Keratinocyte (primary cell): ENCODE measurements around the gene DGKQ. TPM values are rescaled to one million over a fixed set of nuclear protein-coding genes. Genes with fewer than 3 reads are reported as not detected.
"Not testable (repeated sequence)": the region's sequence is repeated elsewhere in the genome, so short reads cannot be mapped to it uniquely, and the experiment has no call there.

Source experiments
- DNase-seq: peaks from one replicate; pipeline ENCODE4 v3.0.0-alpha.2; 2011; ENCODE audit warnings: low read depth, missing footprints, low spot score
- FAIRE-seq: peaks from 2 replicates; lab custom pipeline; 2011; peaks lifted over from hg19 to GRCh38; lab: Jason Lieb, UNC
- H2AFZ ChIP-seq: 2 replicates; pipeline ENCODE4 v1.6.0; 2012; ENCODE audit warnings: low read length, control low read depth, inconsistent platforms; ENCODE audit not compliant: control insufficient read depth
- H3K27ac ChIP-seq: 2 replicates; pipeline ENCODE4 v1.5.1; 2011; ENCODE audit warnings: low read length; ENCODE audit not compliant: control insufficient read depth, insufficient read depth
- H3K27me3 ChIP-seq: 3 replicates; pipeline ENCODE4 v1.6.0; 2011; ENCODE audit warnings: low read length; ENCODE audit not compliant: control insufficient read depth, insufficient read depth; ENCODE audit errors: extremely low read depth
- H3K36me3 ChIP-seq, 2 experiments: 2 replicates in 1 of 2; 3 replicates in 1 of 2; pipeline ENCODE4 v1.5.1; 2011; ENCODE audit warnings: low read length in 2 of 2, mild to moderate bottlenecking in 1 of 2; ENCODE audit not compliant: control insufficient read depth in 2 of 2, insufficient read depth in 2 of 2; ENCODE audit errors: extremely low read depth in 1 of 2
- H3K4me1 ChIP-seq: 3 replicates; pipeline ENCODE4 v1.5.1; 2011; ENCODE audit warnings: low read length; ENCODE audit not compliant: control insufficient read depth, insufficient read depth; ENCODE audit errors: extremely low read depth
- H3K4me2 ChIP-seq: 3 replicates; pipeline ENCODE4 v1.6.0; 2011; ENCODE audit warnings: low read depth, low read length; ENCODE audit not compliant: control insufficient read depth, insufficient read depth; ENCODE audit errors: extremely low read depth
- H3K4me3 ChIP-seq, 3 experiments: fragments of 200-600 bp in 1 of 3; sonication (generic) in 1 of 3; 2 replicates in 2 of 3; 3 replicates in 1 of 3; pipeline ENCODE4 v1.5.1; 2011 to 2016; ENCODE audit warnings: low read length in 3 of 3, mild to moderate bottlenecking in 3 of 3, control low read depth in 2 of 3, inconsistent platforms in 1 of 3, low read depth in 1 of 3, mixed read lengths in 1 of 3, mixed run types in 1 of 3, moderate library complexity in 1 of 3; ENCODE audit not compliant: control insufficient read depth in 2 of 3, insufficient read depth in 2 of 3; ENCODE audit errors: extremely low read depth in 1 of 3
- H3K79me2 ChIP-seq: 2 replicates; pipeline ENCODE4 v1.6.0; 2012; ENCODE audit warnings: low read length; ENCODE audit not compliant: control insufficient read depth, insufficient read depth
- H3K9ac ChIP-seq: 3 replicates; pipeline ENCODE4 v1.6.0; 2011; ENCODE audit warnings: low read length; ENCODE audit not compliant: control insufficient read depth, insufficient read depth; ENCODE audit errors: extremely low read depth
- H3K9me1 ChIP-seq: 3 replicates; pipeline ENCODE4 v1.6.0; 2011; ENCODE audit warnings: low read length; ENCODE audit not compliant: control insufficient read depth, insufficient read depth; ENCODE audit errors: extremely low read depth
- H3K9me3 ChIP-seq: 2 replicates; pipeline ENCODE4 v1.5.1; 2012; ENCODE audit warnings: low read depth, low read length; ENCODE audit not compliant: control insufficient read depth
- H4K20me1 ChIP-seq: 3 replicates; pipeline ENCODE4 v1.6.0; 2011; ENCODE audit warnings: low read length; ENCODE audit not compliant: control insufficient read depth, insufficient read depth; ENCODE audit errors: extremely low read depth
- CTCF ChIP-seq, 3 experiments: IDR thresholded peaks in 1 of 3; conservative IDR thresholded peaks in 1 of 3; optimal IDR thresholded peaks in 1 of 3; 2 replicates in 2 of 3; 3 replicates in 1 of 3; pipeline versions ENCODE3 to v1.5.1; 2011; ENCODE audit warnings: low read length in 3 of 3, mild to moderate bottlenecking in 3 of 3, moderate library complexity in 2 of 3, control low read depth in 1 of 3, inconsistent platforms in 1 of 3; ENCODE audit not compliant: insufficient read depth in 2 of 3; ENCODE audit errors: extremely low read depth in 1 of 3
- EZH2 ChIP-seq: IDR thresholded peaks from one replicate; pipeline ENCODE4 v1.6.1; 2012; ENCODE audit warnings: inconsistent platforms, mild to moderate bottlenecking, low read length, moderate library complexity
- dilution Hi-C: fragments of 300-500 bp; cut with MboI; formaldehyde crosslinking; loops from one replicate; pipeline ENCODE4 v1.7.0; 2020; ENCODE audit warnings: low sequenced_read_pairs; ENCODE audit not compliant: extremely low pct_ligation_motif_present
- polyA plus RNA-seq, 5 experiments: library from polyadenylated mRNA; depleted of rRNA in 3 of 5; stranded (reverse) in 3 of 5; stranded (forward) in 1 of 5; unstranded in 1 of 5; fragments of >200 nt; gene quantifications; 1 replicate in 1 of 5; 2 replicates in 3 of 5; 3 replicates in 1 of 5; pipeline versions ENCODE4 v1.2.1 to v1.2.3, GENCODE V29; 2011 to 2012; ENCODE audit warnings: missing spikeins in 2 of 5, low read depth in 1 of 5, low replicate concordance in 1 of 5

The DGKQ gene
- polyA plus RNA-seq, 1 donor (not counting 4 experiments of a cell fraction or from before 2014, with no cell fraction given) = 5.3 TPM

GRCh38 chr4:945274-946102 is 27.9 kb downstream of the DGKQ start:
- H4K20me1 ChIP-seq = no peaks in the 10 kb centered on the region
- H3K36me3 ChIP-seq = no peaks in the 10 kb centered on the region
- H3K27ac ChIP-seq = no peak overlapping the region
- FAIRE-seq (no peak), DNase-seq (no peak)
- H3K9me1 ChIP-seq = no peaks in the 10 kb centered on the region
- H3K9ac ChIP-seq = no peak overlapping the region
- H3K4me3 ChIP-seq = no peak overlapping the region
- dilution Hi-C loops = no loop called here
- no peaks in the 10 kb centered on the region for H3K27me3 ChIP-seq
- H2AFZ ChIP-seq = no peak overlapping the region
- no peaks in the 10 kb centered on the region for H3K79me2 ChIP-seq
- no peaks in the 10 kb centered on the region for H3K9me3 ChIP-seq
- H3K4me1 ChIP-seq = no peaks in the 10 kb centered on the region
- H3K4me2 ChIP-seq = no peak overlapping the region
- TF ChIP-seq CTCF (optimal IDR thresholded peaks at IDR 0.05 in 1 of 3, IDR thresholded peaks at IDR 0.05 in 1 of 3, conservative IDR thresholded peaks at IDR 0.05 in 1 of 3; ENCODE audit: extremely low read depth in 1 of 3, insufficient read depth in 2 of 3, low read length in 3 of 3) (no peak), EZH2 (no peak)

- FAIRE-seq, H4K20me1 ChIP-seq, H3K4me2 ChIP-seq, H3K4me1 ChIP-seq, DNase-seq, H3K9me3 ChIP-seq, H3K79me2 ChIP-seq, H3K27me3 ChIP-seq, H3K36me3 ChIP-seq, dilution Hi-C loops, H3K9ac ChIP-seq, H3K4me3 ChIP-seq, H2AFZ ChIP-seq, H3K9me1 ChIP-seq, H3K27ac ChIP-seq: not testable (repeated sequence)
Observed at GRCh38 chr4:939508-939907, 33.9 kb downstream of the DGKQ start.
